Measurements from ENCODE around the gene E2F8. TPM values are rescaled to one million over a fixed set of nuclear protein-coding genes. Genes with fewer than 3 reads are reported as not detected.
A peak's percentile ranks its signal among the peaks of the same experiment; 100 is the strongest.

Gene E2F8
- total RNA-seq, 1 donor from 2014 or later = 4.2 TPM

GRCh38 chr11:19242179-19242932 is 1.6 kb upstream of the E2F8 start:
- H3K27me3 ChIP-seq (ENCODE audit: control insufficient read depth in 3 of 3, insufficient read depth in 3 of 3, low read length in 3 of 3) = peaks cover 17 to 24% (median 21%) of the 10 kb centered on the region in 3 donors

GRCh38 chr11:19241260-19242178 is 774 bp upstream of the E2F8 start:
- H3K36me3 ChIP-seq (ENCODE audit: control insufficient read depth in 3 of 3, insufficient read depth in 3 of 3, low read length in 3 of 3) = peaks cover 0 to 2% (median 0%) of the 10 kb centered on the region in 3 donors
- H3K9me3 ChIP-seq (ENCODE audit: control insufficient read depth in 3 of 3, low read length in 3 of 3) = no peaks in the 10 kb centered on the region
- H3K4me3 ChIP-seq (ENCODE audit: low read length in 3 of 3) = peak overlapping the region; percentile 55 to 73 (median 64)
- peaks cover 14 to 22% (median 16%) of the 10 kb centered on the region in 3 donors for H3K4me1 ChIP-seq (ENCODE audit: control insufficient read depth in 3 of 3, insufficient read depth in 3 of 3, low read length in 3 of 3)
- H3K9ac ChIP-seq (ENCODE audit: low read depth in 1 of 3, low read length in 3 of 3) = peak overlapping the region in 1 of 3 donors; percentile 74
- H3K27ac ChIP-seq (ENCODE audit: low read depth, low read length) = no peak overlapping the region
- H3K27me3 ChIP-seq (ENCODE audit: control insufficient read depth in 3 of 3, insufficient read depth in 3 of 3, low read length in 3 of 3) = peaks cover 17 to 24% (median 21%) of the 10 kb centered on the region in 3 donors

More at GRCh38 chr11:19242179-19242932, 1.6 kb upstream of the E2F8 start:
- Histone ChIP-seq H3K4me3 (ENCODE audit: low read length in 3 of 3) (peak overlapping the region; percentile 55 to 73 (median 64)), H3K9ac (ENCODE audit: low read depth in 1 of 3, low read length in 3 of 3) (peak overlapping the region in 1 of 3 donors; percentile 74), H3K4me1 (ENCODE audit: control insufficient read depth in 3 of 3, insufficient read depth in 3 of 3, low read length in 3 of 3) (peaks cover 14 to 22% (median 16%) of the 10 kb centered on the region in 3 donors), H3K9me3 (ENCODE audit: control insufficient read depth in 3 of 3, low read length in 3 of 3) (no peaks in the 10 kb centered on the region), H3K36me3 (ENCODE audit: control insufficient read depth in 3 of 3, insufficient read depth in 3 of 3, low read length in 3 of 3) (no peaks in the 10 kb centered on the region), H3K27ac (ENCODE audit: low read depth, low read length) (no peak overlapping the region)

GRCh38 chr11:19239039-19239438 is 1.7 kb downstream of the E2F8 start:
- H3K9ac ChIP-seq (ENCODE audit: low read depth in 1 of 3, low read length in 3 of 3) = peak overlapping the region; percentile 62 to 80 (median 73)
- H3K27ac ChIP-seq (ENCODE audit: low read depth, low read length) = peak overlapping the region; percentile 94
- H3K27me3 ChIP-seq (ENCODE audit: control insufficient read depth in 3 of 3, insufficient read depth in 3 of 3, low read length in 3 of 3) = peaks cover 17 to 24% (median 21%) of the 10 kb centered on the region in 3 donors
- peak overlapping the region; percentile 52 to 91 (median 57) for H3K4me3 ChIP-seq (ENCODE audit: low read length in 3 of 3)
- no peaks in the 10 kb centered on the region for H3K9me3 ChIP-seq (ENCODE audit: control insufficient read depth in 3 of 3, low read length in 3 of 3)
- peaks cover 0 to 2% (median 0%) of the 10 kb centered on the region in 3 donors for H3K36me3 ChIP-seq (ENCODE audit: control insufficient read depth in 3 of 3, insufficient read depth in 3 of 3, low read length in 3 of 3)
- H3K4me1 ChIP-seq (ENCODE audit: control insufficient read depth in 3 of 3, insufficient read depth in 3 of 3, low read length in 3 of 3) = peaks cover 23 to 40% (median 27%) of the 10 kb centered on the region in 3 donors

GRCh38 chr11:19237813-19238212 is 2.9 kb downstream of the E2F8 start:
- Histone ChIP-seq H3K9ac (ENCODE audit: low read depth in 1 of 3, low read length in 3 of 3) (peak overlapping the region; percentile 52 to 73 (median 69)), H3K27me3 (ENCODE audit: control insufficient read depth in 3 of 3, insufficient read depth in 3 of 3, low read length in 3 of 3) (peaks cover 14 to 17% (median 15%) of the 10 kb centered on the region in 3 donors), H3K9me3 (ENCODE audit: control insufficient read depth in 3 of 3, low read length in 3 of 3) (no peaks in the 10 kb centered on the region), H3K4me1 (ENCODE audit: control insufficient read depth in 3 of 3, insufficient read depth in 3 of 3, low read length in 3 of 3) (peaks cover 28 to 45% (median 30%) of the 10 kb centered on the region in 3 donors), H3K36me3 (ENCODE audit: control insufficient read depth in 3 of 3, insufficient read depth in 3 of 3, low read length in 3 of 3) (peaks cover 0 to 2% (median 0%) of the 10 kb centered on the region in 3 donors), H3K4me3 (ENCODE audit: low read length in 3 of 3) (peak overlapping the region; percentile 61 to 91 (median 63)), H3K27ac (ENCODE audit: low read depth, low read length) (peak overlapping the region; percentile 94)

GRCh38 chr11:19237381-19237780 is 3.4 kb downstream of the E2F8 start:
- H3K9ac ChIP-seq (ENCODE audit: low read depth in 1 of 3, low read length in 3 of 3) = peak overlapping the region; percentile 52 to 73 (median 69)
- peaks cover 9 to 12% (median 10%) of the 10 kb centered on the region in 3 donors for H3K27me3 ChIP-seq (ENCODE audit: control insufficient read depth in 3 of 3, insufficient read depth in 3 of 3, low read length in 3 of 3)
- H3K4me1 ChIP-seq (ENCODE audit: control insufficient read depth in 3 of 3, insufficient read depth in 3 of 3, low read length in 3 of 3) = peaks cover 27 to 40% (median 28%) of the 10 kb centered on the region in 3 donors
- peaks cover 0 to 2% (median 0%) of the 10 kb centered on the region in 3 donors for H3K36me3 ChIP-seq (ENCODE audit: control insufficient read depth in 3 of 3, insufficient read depth in 3 of 3, low read length in 3 of 3)
- no peaks in the 10 kb centered on the region for H3K9me3 ChIP-seq (ENCODE audit: control insufficient read depth in 3 of 3, low read length in 3 of 3)
- H3K4me3 ChIP-seq (ENCODE audit: low read length in 3 of 3) = peak overlapping the region; percentile 61 to 91 (median 63)
- H3K27ac ChIP-seq (ENCODE audit: low read depth, low read length) = peak overlapping the region; percentile 94

- Histone ChIP-seq H3K36me3 (ENCODE audit: control insufficient read depth in 3 of 3, insufficient read depth in 3 of 3, low read length in 3 of 3) (peaks cover 0 to 8% (median 6%) of the 10 kb centered on the region in 3 donors), H3K27me3 (ENCODE audit: control insufficient read depth in 3 of 3, insufficient read depth in 3 of 3, low read length in 3 of 3) (no peaks in the 10 kb centered on the region), H3K9ac (ENCODE audit: low read depth in 1 of 3, low read length in 3 of 3) (peak overlapping the region in 2 of 3 donors; percentile 41 to 46), H3K27ac (ENCODE audit: low read depth, low read length) (peak overlapping the region; percentile 94), H3K4me1 (ENCODE audit: control insufficient read depth in 3 of 3, insufficient read depth in 3 of 3, low read length in 3 of 3) (peaks cover 25 to 34% (median 25%) of the 10 kb centered on the region in 3 donors), H3K4me3 (ENCODE audit: low read length in 3 of 3) (no peak overlapping the region), H3K9me3 (ENCODE audit: control insufficient read depth in 3 of 3, low read length in 3 of 3) (no peaks in the 10 kb centered on the region)
Observed at GRCh38 chr11:19234231-19234817, 6.4 kb downstream of the E2F8 start.

GRCh38 chr11:19232910-19233503 is 7.7 kb downstream of the E2F8 start:
- H3K4me3 ChIP-seq (ENCODE audit: low read length in 3 of 3) = peak overlapping the region in 1 of 3 donors; percentile 4
- H3K9ac ChIP-seq (ENCODE audit: low read depth in 1 of 3, low read length in 3 of 3) = peak overlapping the region in 1 of 3 donors; percentile 34
- H3K9me3 ChIP-seq (ENCODE audit: control insufficient read depth in 3 of 3, low read length in 3 of 3) = no peaks in the 10 kb centered on the region
- H3K27ac ChIP-seq (ENCODE audit: low read depth, low read length) = peak overlapping the region; percentile 94
- peaks cover 0 to 8% (median 6%) of the 10 kb centered on the region in 3 donors for H3K36me3 ChIP-seq (ENCODE audit: control insufficient read depth in 3 of 3, insufficient read depth in 3 of 3, low read length in 3 of 3)
- H3K4me1 ChIP-seq (ENCODE audit: control insufficient read depth in 3 of 3, insufficient read depth in 3 of 3, low read length in 3 of 3) = peaks cover 26 to 32% (median 28%) of the 10 kb centered on the region in 3 donors
- H3K27me3 ChIP-seq (ENCODE audit: control insufficient read depth in 3 of 3, insufficient read depth in 3 of 3, low read length in 3 of 3) = no peaks in the 10 kb centered on the region

GRCh38 chr11:19229671-19230070 is 11.1 kb downstream of the E2F8 start:
- no peaks in the 10 kb centered on the region for H3K9me3 ChIP-seq (ENCODE audit: control insufficient read depth in 3 of 3, low read length in 3 of 3)
- peak overlapping the region; percentile 64 for H3K27ac ChIP-seq (ENCODE audit: low read depth, low read length)
- H3K27me3 ChIP-seq (ENCODE audit: control insufficient read depth in 3 of 3, insufficient read depth in 3 of 3, low read length in 3 of 3) = no peaks in the 10 kb centered on the region
- H3K9ac ChIP-seq (ENCODE audit: low read depth in 1 of 3, low read length in 3 of 3) = peak overlapping the region in 1 of 3 donors; percentile 4
- peaks cover 0 to 8% (median 4%) of the 10 kb centered on the region in 3 donors for H3K36me3 ChIP-seq (ENCODE audit: control insufficient read depth in 3 of 3, insufficient read depth in 3 of 3, low read length in 3 of 3)
- H3K4me3 ChIP-seq (ENCODE audit: low read length in 3 of 3) = peak overlapping the region in 1 of 3 donors; percentile 30
- peaks cover 33 to 39% (median 36%) of the 10 kb centered on the region in 3 donors for H3K4me1 ChIP-seq (ENCODE audit: control insufficient read depth in 3 of 3, insufficient read depth in 3 of 3, low read length in 3 of 3)

GRCh38 chr11:19228968-19229367 is 11.8 kb downstream of the E2F8 start:
- peaks cover 0 to 8% (median 4%) of the 10 kb centered on the region in 3 donors for H3K36me3 ChIP-seq (ENCODE audit: control insufficient read depth in 3 of 3, insufficient read depth in 3 of 3, low read length in 3 of 3)
- H3K4me1 ChIP-seq (ENCODE audit: control insufficient read depth in 3 of 3, insufficient read depth in 3 of 3, low read length in 3 of 3) = peaks cover 34 to 36% (median 36%) of the 10 kb centered on the region in 3 donors
- H3K4me3 ChIP-seq (ENCODE audit: low read length in 3 of 3) = no peak overlapping the region
- H3K9ac ChIP-seq (ENCODE audit: low read depth in 1 of 3, low read length in 3 of 3) = peak overlapping the region in 1 of 3 donors; percentile 4
- no peaks in the 10 kb centered on the region for H3K27me3 ChIP-seq (ENCODE audit: control insufficient read depth in 3 of 3, insufficient read depth in 3 of 3, low read length in 3 of 3)
- peak overlapping the region; percentile 64 for H3K27ac ChIP-seq (ENCODE audit: low read depth, low read length)
- H3K9me3 ChIP-seq (ENCODE audit: control insufficient read depth in 3 of 3, low read length in 3 of 3) = no peaks in the 10 kb centered on the region
